Measurements from ENCODE around the gene SETD4.

DNA sequence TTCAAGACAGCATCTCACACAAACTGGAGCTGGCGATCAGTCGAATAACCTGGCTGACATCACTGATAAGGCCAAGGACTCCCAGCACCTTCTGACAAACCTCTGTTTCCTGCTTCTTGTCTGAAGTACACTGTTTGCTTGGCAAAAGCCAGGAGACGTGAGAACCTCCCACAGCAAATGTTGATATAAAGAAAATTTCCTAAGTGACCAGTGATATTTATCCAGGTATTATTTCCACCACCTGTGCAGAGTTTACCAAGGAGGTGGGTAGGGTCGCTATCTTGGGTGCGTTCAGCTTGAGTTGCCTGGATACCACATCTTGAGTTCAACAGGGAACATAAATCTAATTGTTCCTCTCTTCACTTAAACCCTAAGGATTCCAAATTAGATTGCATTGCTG lies 72.9 kb downstream of the SETD4 start:
- TF ChIP-seq, protein P1, sequence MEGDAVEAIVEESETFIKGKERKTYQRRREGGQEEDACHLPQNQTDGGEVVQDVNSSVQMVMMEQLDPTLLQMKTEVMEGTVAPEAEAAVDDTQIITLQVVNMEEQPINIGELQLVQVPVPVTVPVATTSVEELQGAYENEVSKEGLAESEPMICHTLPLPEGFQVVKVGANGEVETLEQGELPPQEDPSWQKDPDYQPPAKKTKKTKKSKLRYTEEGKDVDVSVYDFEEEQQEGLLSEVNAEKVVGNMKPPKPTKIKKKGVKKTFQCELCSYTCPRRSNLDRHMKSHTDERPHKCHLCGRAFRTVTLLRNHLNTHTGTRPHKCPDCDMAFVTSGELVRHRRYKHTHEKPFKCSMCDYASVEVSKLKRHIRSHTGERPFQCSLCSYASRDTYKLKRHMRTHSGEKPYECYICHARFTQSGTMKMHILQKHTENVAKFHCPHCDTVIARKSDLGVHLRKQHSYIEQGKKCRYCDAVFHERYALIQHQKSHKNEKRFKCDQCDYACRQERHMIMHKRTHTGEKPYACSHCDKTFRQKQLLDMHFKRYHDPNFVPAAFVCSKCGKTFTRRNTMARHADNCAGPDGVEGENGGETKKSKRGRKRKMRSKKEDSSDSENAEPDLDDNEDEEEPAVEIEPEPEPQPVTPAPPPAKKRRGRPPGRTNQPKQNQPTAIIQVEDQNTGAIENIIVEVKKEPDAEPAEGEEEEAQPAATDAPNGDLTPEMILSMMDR (IDR thresholded peaks at IDR 0.05; ENCODE audit: low read depth, low read length) = no peak
- no peak for TF ChIP-seq EZH2phosphoT487 (IDR thresholded peaks at IDR 0.05; ENCODE audit: low read depth)
